ENCODE results near the gene SRRM4. TPM values are rescaled to one million over a fixed set of nuclear protein-coding genes. Genes with fewer than 3 reads are reported as not detected.

The SRRM4 gene
- total RNA-seq, 2 experiments from 2014 or later: not detected

DNA sequence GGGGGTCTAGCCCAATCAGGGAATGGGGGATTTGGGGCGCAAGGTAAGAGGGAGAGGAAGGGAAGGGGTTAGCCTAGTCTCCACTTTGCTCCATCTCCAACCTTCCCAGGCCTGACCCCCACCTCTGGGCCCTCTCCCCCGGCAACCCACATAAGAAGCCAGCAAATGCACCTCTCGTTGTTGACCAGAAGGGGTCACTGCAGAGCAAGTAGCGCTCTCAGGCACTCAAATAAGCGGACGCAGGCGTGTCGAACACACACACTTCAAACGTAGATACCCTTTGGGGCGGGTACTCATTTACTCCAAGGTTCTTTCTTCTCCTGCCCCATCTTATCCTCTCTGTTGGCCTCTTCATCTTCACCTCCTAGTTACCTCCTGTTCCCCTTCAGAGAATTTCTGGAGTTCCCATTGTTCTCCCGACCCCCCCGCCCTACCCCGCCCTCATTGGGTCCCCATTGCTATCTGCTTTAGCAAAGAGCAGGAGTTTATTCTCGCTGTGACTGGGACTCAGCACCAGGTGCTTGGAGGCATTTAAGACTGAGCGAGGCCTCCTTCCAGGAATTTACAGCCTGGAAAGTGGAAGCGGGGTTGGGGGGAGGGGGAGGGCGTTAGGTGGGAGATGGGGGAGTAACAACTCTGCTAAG is 1.5 kb upstream of the SRRM4 start:
- TF ChIP-seq, protein P1, sequence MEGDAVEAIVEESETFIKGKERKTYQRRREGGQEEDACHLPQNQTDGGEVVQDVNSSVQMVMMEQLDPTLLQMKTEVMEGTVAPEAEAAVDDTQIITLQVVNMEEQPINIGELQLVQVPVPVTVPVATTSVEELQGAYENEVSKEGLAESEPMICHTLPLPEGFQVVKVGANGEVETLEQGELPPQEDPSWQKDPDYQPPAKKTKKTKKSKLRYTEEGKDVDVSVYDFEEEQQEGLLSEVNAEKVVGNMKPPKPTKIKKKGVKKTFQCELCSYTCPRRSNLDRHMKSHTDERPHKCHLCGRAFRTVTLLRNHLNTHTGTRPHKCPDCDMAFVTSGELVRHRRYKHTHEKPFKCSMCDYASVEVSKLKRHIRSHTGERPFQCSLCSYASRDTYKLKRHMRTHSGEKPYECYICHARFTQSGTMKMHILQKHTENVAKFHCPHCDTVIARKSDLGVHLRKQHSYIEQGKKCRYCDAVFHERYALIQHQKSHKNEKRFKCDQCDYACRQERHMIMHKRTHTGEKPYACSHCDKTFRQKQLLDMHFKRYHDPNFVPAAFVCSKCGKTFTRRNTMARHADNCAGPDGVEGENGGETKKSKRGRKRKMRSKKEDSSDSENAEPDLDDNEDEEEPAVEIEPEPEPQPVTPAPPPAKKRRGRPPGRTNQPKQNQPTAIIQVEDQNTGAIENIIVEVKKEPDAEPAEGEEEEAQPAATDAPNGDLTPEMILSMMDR (IDR thresholded peaks at IDR 0.05): no peak
- ChIA-PET CTCF (no interaction called here), POLR2A (no interaction called here)
- peaks cover 62% of the 10 kb centered on the region for H3K27me3 Mint-ChIP-seq
- Histone ChIP-seq H3K9me3 (ENCODE audit: control insufficient read depth in 1 of 2, insufficient read depth in 1 of 2, low read length in 2 of 2) (peaks cover 0 to 25% of the 10 kb centered on the region in 2 experiments), H3K4me3 (ENCODE audit: low read length) (no peak overlapping the region), H3K4me1 (ENCODE audit: insufficient read depth, low read length) (no peaks in the 10 kb centered on the region), H3K27ac (ENCODE audit: low read depth in 1 of 2, low read length in 2 of 2) (no peak overlapping the region), H3K36me3 (ENCODE audit: insufficient read depth, low read length) (no peaks in the 10 kb centered on the region), H3K27me3 (ENCODE audit: control insufficient read depth in 1 of 2, insufficient read depth in 2 of 2, low read length in 2 of 2) (peaks cover 26 to 36% of the 10 kb centered on the region in 2 experiments)
- no peak for ATAC-seq (ENCODE audit: poor library complexity)
- DNase-seq: peak in 3 of 14 experiments; percentile 17 to 43 (median 40)
- intact Hi-C loops (cut with DNase I, micrococcal nuclease): no loop called here
- no peaks in the 10 kb centered on the region for H3K36me3 Mint-ChIP-seq (ENCODE audit: low read depth)
- H3K4me3 Mint-ChIP-seq: no peak overlapping the region
- H3K27ac Mint-ChIP-seq: no peak overlapping the region
- no peaks in the 10 kb centered on the region for H3K4me1 Mint-ChIP-seq (ENCODE audit: low read depth)
- H3K9me3 Mint-ChIP-seq: peaks cover 9% of the 10 kb centered on the region

DNA sequence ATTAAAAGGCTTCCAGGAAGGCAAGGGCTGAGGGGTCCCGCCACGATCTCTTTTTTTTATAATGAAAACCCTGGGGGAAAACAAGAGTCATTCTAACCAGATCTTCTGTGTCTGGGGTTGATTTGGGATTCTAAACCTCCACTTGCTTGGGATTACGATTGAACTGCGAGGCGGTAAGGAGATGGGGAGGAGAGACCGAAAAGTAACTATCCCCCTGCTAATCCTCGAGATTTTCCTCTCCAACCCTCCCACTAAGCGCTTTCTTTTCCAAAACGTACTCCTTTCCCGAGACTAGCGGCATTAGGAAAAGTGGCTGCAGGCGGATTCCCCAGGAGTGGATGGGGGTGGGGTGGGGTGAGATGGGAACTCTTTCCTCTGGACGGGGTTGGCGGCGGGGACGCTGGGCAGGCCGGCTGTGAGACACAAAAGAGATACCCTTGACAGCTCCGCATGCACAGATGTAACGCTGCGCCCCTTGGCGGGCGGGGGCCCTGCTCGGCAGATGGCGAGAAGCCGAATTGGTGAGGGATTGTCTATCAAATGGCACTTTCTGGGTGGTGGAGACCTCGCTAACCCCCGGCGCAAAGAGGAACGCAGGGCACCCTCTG is 830 bp upstream of the SRRM4 start:
- intact Hi-C loops (cut with DNase I, micrococcal nuclease): no loop called here
- Histone ChIP-seq H3K9me3 (ENCODE audit: control insufficient read depth in 1 of 2, insufficient read depth in 1 of 2, low read length in 2 of 2) (peaks cover 0 to 25% of the 10 kb centered on the region in 2 experiments), H3K36me3 (ENCODE audit: insufficient read depth, low read length) (no peaks in the 10 kb centered on the region), H3K4me1 (ENCODE audit: insufficient read depth, low read length) (no peaks in the 10 kb centered on the region), H3K27ac (ENCODE audit: low read depth in 1 of 2, low read length in 2 of 2) (no peak overlapping the region), H3K4me3 (ENCODE audit: low read length) (no peak overlapping the region), H3K27me3 (ENCODE audit: control insufficient read depth in 1 of 2, insufficient read depth in 2 of 2, low read length in 2 of 2) (peaks cover 26 to 36% of the 10 kb centered on the region in 2 experiments)
- H3K4me3 Mint-ChIP-seq: no peak overlapping the region
- DNase-seq (no peak), ATAC-seq (ENCODE audit: poor library complexity) (no peak)
- POLR2A ChIA-PET: no interaction called here
- peaks cover 9% of the 10 kb centered on the region for H3K9me3 Mint-ChIP-seq
- TF ChIP-seq, protein P1 (IDR thresholded peaks at IDR 0.05): no peak
- H3K36me3 Mint-ChIP-seq (ENCODE audit: low read depth): no peaks in the 10 kb centered on the region
- CTCF ChIA-PET: no interaction called here
- peaks cover 64% of the 10 kb centered on the region for H3K27me3 Mint-ChIP-seq
- H3K27ac Mint-ChIP-seq: no peak overlapping the region
- H3K4me1 Mint-ChIP-seq (ENCODE audit: low read depth): no peaks in the 10 kb centered on the region

DNA sequence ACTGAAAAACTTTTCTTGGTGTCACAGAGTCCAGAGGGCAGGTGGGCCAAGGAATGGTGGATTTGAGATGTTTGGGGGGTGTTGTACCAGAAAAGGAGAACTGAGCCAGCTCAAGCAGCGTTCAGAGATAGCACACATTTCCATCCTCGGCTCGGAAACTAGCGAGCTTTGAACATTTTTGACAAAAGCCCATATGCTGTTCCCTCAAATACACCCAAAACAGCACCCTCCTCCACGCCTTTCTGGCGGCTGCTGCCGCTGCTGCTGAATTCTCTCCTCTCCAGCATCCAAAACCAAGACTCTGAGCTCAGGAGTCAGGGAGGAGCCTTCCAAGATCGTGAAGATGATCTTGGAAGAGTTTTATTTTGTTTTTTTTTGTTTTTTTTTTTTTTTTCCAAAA is 961 bp downstream of the SRRM4 start:
- no peak overlapping the region for H3K4me3 ChIP-seq (ENCODE audit: low read length)
- POLR2A ChIA-PET: no interaction called here
- H3K36me3 ChIP-seq (ENCODE audit: insufficient read depth, low read length): no peaks in the 10 kb centered on the region
- H3K9me3 ChIP-seq (ENCODE audit: control insufficient read depth in 1 of 2, insufficient read depth in 1 of 2, low read length in 2 of 2): peaks cover 0 to 25% of the 10 kb centered on the region in 2 experiments
- CTCF ChIA-PET: no interaction called here
- TF ChIP-seq, protein P1 (IDR thresholded peaks at IDR 0.05): no peak
- H3K27ac ChIP-seq (ENCODE audit: low read depth in 1 of 2, low read length in 2 of 2): no peak overlapping the region
- ATAC-seq (ENCODE audit: poor library complexity) (no peak), DNase-seq (no peak)
- no peak overlapping the region for H3K27ac Mint-ChIP-seq
- no peaks in the 10 kb centered on the region for H3K4me1 Mint-ChIP-seq (ENCODE audit: low read depth)
- peaks cover 26 to 36% of the 10 kb centered on the region in 2 experiments for H3K27me3 ChIP-seq (ENCODE audit: control insufficient read depth in 1 of 2, insufficient read depth in 2 of 2, low read length in 2 of 2)
- peaks cover 61% of the 10 kb centered on the region for H3K27me3 Mint-ChIP-seq
- intact Hi-C loops (cut with DNase I, micrococcal nuclease): no loop called here
- no peaks in the 10 kb centered on the region for H3K36me3 Mint-ChIP-seq (ENCODE audit: low read depth)
- H3K4me1 ChIP-seq (ENCODE audit: insufficient read depth, low read length): no peaks in the 10 kb centered on the region
- peaks cover 7% of the 10 kb centered on the region for H3K9me3 Mint-ChIP-seq
- no peak overlapping the region for H3K4me3 Mint-ChIP-seq

Measured in CD4-positive, alpha-beta T cell (primary cell).